ENCODE results near the gene MCF2L2.

- TF ChIP-seq POLR2A (IDR thresholded peaks at IDR 0.05; ENCODE audit: low read depth, low read length) (no peak), POLR2AphosphoS5 (IDR thresholded peaks at IDR 0.05; ENCODE audit: low read depth, low read length) (no peak), TAF1 (IDR thresholded peaks at IDR 0.05; ENCODE audit: borderline replicate concordance, low read depth, low read length) (no peak)
Measured at GRCh38 chr3:183372911-183373310, 55.5 kb downstream of the MCF2L2 start.
